ENCODE measurements around the gene RAB4B.
A peak's percentile ranks its signal among the peaks of the same experiment; 100 is the strongest.
"Not testable (repeated sequence)": the region's sequence is repeated elsewhere in the genome, so short reads cannot be mapped to it uniquely, and the experiment has no call there.

The RAB4B gene, protein sequence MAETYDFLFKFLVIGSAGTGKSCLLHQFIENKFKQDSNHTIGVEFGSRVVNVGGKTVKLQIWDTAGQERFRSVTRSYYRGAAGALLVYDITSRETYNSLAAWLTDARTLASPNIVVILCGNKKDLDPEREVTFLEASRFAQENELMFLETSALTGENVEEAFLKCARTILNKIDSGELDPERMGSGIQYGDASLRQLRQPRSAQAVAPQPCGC

DNA sequence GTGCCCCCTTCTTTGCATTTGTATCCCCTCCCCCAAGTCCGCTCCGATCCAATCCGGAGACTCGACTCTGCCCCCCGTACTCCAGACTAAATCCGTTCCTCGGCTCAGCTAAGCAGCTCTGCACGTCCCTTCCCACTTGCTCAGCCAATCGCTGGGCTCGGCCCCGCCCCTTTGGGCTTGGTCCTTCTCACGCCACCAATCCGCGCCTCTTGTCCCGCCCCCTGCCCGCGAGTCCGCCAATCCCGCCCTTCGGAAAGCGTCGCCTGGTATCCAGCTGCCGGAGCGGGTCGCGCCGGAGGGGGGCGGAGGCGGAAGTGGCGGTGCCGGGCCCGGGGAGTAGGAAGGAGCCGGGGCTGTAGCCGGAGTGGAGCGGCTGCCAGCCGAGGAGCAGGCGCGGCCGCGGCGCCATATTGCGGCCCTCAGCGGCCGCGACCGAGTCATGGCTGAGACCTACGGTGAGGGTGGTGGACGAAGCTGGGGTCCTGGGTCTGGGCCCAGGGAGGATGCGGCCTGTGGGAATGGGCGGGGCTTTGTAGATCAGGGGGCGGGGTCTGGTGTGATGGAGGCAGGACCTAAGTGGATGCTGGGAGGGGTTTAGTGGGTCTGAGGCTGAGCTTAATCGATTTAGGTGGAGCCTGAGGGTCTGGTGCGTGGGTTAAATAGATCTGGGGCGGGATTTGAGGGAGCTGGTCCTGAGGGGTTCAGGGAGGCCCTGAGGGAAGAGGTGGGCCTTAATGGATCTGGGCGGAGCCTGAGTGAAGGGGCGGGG lies at the start of gene RAB4B:
Gene RAB4B, plus strand, starts transcription at position 311 of the 769 bp plus-strand sequence. Its CDS starts 129 bp downstream, at position 440.
- DNase-seq, result peak; percentile 100

DNA sequence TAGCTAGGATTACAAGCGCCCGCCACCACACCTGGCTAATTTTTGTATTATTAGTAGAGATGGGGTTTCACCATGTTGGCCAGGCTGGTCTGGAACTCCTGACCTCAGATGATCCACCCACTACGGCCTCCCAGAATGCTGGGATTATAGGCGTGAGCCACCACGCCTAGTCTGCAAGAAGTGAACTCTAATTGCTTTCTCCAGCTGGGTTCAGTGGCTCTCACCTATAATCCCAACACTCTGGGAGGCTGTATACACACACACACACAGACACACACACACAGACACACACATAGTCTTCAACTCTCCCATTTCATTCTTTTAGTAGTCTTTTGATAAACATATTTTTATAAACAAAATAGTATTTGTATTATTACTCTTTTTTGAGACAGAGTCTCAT lies 48.0 kb upstream of the RAB4B start:
- not testable (repeated sequence) for DNase-seq

DNA sequence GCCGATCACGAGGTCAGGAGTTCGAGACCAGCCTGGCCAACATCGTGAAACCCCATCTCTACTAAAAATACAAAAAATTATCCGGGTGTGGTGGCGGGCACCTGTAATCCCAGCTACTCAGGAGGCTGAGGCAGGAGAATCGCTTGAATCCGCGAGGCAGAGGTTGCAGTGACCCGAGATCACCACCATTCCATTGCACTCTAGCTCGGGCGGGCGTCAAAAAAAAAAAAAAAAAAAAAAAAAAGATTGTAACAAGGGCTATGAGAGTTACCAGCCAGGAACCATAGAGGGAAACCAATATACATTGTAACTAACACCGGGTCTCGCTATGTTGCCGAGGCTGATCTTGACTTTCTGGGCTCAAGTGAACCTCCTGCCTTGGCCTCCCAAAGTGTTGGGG lies 45.7 kb upstream of the RAB4B start:
- not testable (repeated sequence) for DNase-seq

DNA sequence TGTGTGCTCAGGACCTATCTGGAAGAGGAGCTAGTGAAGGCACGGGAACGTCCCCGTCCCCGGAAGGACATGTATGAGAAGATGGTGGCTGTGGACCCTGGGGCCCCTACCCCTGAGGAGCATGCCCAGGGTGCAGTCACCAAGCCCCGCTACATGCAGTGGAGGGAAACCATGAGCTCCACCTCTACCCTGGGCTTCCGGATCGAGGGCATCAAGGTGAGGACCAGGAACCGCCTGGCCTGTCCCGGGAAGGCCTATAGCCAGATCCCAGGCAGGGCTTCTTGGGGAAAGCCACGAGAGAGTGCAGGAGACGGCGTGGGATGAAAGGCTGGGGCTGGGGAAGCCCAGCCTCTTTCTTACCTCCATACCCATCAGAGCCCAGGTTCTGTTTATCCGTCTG lies 44.9 kb upstream of the RAB4B start:
- DNase-seq, result no peak

DNA sequence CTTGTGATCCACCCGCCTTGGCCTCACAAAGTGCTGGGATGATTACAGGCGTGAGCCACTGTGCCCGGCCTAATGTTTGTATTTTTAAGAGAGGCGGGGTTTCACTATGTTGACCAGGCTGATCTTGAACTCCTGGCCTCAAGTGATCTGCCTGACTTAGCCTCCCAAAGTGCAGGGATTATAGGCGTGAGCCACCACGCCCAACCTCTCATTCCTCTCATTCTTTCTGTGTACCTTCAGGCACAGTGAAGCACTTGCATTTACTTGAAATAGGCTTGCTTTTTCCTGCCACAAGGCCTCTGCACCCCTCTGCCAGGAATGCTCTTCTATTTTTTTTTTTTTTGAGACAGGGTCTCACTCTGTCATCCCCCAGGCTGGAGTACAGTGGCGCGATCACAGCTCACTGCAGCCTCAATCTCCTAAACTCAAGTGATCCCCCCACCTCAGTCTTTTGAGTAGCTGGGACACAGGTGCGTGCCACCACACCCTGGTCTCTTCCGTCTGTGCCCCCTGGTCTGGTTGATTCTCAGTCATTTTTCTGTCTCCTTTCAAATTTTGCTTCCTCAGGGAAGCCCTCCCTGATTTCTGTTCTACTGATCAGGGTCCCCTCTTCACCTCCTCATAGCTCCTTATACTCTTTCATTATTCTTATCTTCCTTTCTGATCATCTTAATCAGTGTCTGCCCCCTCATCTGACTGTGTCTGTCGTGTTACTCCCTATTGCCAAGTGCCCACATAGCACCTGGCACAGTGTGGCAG lies 42.9 kb upstream of the RAB4B start:
- DNase-seq, result no peak

DNA sequence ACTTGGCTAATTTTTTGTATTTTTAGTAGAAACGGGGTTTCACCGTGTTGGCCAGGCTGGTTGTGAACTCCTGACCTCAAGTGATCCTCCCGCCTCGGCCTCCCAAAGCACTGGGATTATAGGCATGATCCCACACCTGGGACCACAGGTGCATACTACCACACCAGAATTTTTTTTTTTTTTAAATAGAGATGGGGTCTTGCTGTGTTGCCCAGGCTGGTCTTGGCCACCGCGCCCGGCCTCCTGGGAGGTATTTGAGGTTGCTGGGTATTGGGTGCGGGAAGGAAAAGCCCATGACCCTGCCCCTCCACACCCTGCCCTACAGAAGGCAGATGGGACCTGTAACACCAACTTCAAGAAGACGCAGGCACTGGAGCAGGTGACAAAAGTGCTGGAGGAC lies 41.4 kb upstream of the RAB4B start:
- DNase-seq, result no peak

DNA sequence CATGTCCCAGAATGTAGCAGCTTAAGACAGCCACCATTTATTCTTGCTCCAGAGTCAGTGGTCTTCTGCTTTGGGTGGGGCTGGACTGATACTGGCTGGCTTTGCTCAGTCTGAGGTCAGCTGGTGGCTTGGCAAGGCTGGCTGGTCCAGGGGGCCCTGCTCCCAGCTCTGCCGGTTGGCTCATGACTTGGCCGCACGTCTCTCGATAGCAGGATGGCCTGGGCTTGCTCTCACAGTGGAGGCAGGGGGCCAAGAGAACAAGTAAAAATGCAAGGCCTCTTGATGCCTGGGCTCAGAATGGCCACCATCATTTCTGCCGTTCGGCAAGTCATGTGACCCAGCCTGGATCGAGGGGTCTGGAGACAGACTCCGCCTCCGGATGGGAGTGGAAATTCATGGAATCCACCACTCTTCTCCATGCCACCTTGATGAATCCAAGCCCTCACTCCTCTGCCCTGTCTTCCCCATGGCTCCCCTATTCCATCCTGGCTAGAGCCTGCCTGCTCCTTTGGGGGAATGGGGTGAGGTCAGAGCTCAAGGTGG lies 40.9 kb upstream of the RAB4B start:
- DNase-seq, result no peak

DNA sequence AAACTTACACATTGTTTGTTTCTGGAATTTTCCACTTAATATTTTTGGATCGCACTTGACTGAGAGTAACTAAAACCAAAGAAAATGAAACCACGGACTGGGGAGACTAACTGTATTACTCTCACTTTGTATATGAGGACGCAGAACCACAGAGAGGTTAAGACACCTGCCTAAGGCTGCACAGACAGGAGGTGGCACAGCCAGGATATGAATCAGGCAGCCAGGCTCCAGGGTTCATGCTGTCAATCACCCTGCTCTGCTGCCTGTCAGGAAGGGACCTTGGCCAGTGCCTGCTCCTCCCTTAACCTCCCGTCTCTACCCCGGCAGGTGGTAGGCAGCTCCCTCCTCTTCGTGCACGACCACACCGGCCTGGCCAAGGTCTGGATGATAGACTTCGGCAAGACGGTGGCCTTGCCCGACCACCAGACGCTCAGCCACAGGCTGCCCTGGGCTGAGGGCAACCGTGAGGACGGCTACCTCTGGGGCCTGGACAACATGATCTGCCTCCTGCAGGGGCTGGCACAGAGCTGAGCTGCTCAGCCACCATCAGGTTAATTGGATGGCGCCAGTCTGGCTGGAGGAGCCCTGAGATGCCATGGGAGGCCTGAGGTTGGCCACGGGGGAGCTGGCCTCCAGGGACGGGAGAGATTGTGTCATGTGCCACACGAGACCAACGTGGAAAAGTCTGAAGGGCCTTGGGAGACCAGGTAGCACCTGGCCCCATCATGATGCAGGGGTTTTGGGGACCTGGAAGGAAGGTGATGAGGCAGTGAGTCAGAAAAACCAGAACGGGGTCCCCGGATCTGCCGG lies 38.8 kb upstream of the RAB4B start:
- no peak for DNase-seq

DNA sequence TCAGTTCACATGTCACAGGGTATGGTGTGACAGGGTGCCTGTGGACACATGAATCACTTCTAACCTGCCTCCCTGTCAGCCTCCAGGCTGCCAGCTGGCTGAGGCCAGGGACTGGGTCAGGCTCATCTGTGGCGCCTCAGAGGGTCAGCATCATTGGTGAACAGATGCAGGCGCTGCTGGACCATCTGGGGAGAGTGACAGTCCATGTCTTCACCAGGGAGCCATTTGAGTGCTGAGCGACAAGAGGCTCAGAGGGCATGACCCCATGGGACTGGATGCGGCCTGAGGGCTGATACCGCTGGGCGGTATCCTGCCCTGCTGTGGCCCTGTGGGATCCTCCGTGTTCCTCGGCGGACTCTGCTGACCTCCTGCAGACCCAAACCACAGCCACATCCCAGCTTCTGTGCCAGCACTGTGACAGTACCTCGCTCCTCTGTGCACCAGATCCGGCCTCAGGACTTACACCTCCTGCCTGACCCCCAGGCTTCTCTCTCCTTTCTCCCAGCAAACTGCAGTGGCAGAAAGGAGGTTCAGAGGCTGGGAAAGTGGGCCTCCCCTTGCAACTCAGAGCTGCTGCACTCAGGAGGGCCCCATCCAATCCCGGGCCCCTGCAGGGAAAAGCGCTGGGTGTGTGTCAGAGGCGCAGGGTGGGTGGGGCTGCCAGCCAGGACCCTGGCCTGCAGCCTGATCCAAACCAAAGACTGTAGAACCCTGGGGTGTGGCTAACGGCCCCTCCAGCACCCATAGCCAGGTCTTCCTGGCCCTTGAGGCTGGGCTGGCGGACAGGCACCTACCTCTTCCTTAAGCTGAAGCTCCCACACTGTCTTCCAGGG lies 38.0 kb upstream of the RAB4B start:
- no peak for DNase-seq

DNA sequence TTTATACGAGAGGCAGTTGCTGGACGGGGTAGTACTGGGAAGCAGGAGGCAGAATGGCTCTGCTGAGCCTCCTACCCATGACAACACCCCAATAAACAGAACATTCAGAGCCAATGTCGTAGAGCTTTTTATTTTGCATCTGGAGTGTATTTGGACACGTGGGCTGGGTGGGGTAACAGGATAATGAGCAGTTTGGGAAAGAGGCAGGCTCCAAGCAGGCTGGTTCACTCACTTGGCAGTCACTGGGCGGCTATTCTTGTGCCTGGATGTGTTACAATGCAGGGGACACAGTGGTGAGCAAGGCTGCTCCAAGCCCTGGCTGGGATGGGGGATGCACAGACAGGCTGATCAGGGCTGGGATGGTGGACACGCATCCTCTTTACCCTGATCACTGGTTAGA lies 37.3 kb upstream of the RAB4B start:
- no peak for DNase-seq

DNA sequence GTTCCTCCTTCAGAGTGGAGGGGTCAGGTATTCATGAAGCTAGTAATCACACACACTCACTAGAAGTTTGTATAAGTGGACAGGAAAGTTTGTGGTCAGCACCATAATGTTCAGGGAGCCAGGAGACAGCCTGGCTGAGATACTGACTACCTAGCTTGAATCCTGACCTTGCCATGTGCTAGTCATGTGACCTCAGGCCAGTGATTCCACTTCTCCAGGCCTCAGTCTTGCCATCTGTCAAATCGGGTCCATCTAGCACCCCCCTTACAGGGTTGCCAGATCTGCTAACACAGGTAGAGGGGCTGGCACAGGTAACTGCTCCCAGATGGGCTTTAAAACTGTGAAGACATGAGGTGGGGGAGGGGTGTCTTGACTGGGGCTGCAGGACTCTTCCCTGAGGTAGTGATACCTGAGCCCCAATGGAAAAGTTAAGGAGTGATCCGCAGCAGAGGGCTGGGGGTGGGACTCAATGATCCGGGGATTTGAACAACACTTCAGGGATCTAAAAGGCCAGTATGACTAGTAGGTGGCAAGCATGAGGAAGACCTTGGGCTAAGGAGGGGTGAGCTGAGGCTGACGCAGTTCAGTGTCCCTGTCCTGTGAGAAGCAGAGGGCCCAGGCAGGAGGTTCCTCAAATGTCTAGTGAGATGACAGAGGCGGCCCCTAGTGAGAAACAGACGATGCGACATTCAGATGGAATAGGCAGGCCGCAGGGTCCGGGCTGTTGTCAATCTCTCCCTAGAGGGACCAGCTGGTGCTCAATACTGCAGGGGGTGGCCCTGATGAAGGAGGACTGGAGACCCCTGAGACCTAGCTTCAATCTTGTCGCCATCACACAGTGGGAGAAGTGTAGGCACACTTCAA lies 36.3 kb upstream of the RAB4B start:
- no peak for DNase-seq

DNA sequence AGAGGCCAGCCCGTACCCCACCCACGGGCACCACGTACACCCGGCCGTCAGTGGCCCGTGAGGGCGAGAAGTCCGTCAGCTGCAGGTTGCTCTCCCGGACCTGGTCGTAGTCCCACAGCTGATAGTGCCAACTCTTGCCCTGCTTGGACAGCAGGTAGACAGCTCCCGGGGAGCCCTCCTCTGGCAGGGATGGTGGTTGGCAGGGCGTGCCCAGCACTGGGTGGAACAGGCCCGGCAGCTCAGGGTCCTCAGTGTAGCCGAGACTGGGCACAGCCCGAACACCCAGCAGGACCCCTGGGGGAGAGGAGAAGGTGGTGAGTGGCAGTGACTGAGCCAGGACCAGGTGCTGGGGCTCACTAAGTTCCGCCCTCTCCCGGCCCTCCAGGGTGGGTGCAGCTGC lies 35.6 kb upstream of the RAB4B start:
- peak; percentile 60 for DNase-seq

DNA sequence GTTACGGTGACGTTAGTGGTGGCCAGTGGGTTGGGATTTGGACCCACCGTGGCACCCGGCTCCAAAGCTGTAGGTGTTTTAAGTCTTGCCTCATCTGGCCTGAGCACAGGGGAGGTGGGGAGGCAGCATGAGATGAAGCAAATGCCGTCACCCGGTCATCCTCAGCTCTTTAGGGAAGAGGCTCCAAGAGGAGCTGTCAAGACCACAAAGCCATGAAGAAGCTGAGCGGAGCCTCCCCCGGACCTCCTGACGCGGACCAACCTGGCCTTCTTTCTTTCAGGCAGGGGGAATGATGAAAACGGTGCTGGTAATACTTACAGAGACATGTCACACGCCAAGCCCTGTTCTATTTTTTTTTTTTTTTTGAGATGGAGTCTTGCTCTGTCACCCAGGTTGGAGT lies 35.2 kb upstream of the RAB4B start:
- peak; percentile 51 for DNase-seq

DNA sequence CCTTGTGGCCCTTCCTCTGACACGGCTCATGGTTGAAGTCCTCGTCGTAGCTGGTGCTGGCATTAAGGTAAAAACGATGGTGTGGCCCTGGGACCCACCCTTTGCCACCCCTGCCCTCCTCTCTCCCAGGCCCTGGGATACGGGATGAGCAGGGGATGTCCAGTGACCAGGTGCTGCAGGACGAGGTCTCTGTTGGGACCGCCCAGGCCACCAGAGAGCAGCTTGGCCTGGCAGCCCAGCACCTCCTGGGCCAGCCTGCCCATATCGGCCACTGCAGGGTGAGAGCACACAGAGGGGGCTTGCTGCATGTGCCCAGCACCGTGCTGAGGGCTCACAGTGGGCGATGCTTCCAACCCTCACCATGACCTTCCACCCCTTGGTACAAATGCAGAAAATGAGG lies 34.1 kb upstream of the RAB4B start:
- no peak for DNase-seq

DNA sequence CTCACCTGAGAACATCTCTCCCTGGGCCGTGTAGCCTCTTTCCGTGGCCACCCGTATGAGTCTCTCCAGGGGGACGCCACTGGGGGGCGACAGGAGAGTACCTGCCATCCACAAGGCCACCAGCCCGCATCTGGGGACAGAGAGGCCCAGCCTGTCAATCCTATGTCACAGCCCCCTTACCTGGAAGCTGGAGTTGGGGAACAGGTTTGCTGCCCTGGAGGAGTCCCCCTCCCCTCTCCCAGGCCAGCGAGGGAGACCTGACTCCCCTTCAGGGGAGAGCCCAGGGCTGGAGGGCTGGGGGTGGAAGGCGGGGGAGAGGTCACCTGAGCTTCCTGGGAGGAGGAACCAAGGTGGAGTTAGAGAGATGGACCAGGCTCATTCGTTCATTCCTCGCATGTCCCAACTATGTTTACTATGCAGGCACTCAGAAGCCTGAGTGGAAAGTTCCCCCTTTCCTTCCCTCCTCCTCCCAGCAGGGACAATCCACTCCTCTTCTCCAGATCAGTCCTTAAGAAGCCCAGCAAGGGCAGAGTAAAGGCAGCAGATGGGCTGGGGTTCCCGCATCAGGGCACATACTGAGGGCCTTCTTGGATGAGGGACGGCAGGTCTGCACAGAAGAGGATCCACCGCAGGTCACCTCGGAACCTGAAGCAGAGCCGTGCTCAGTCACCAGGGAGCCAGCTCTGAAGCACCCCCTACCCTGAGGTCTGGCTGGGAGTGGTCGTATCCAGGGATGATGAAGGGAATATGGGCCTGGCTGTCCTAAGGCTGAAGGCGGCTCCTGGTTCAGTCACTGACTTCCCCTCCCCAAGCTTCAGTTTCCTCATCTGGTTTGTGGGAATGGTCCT lies 33.3 kb upstream of the RAB4B start:
- no peak for DNase-seq

DNA sequence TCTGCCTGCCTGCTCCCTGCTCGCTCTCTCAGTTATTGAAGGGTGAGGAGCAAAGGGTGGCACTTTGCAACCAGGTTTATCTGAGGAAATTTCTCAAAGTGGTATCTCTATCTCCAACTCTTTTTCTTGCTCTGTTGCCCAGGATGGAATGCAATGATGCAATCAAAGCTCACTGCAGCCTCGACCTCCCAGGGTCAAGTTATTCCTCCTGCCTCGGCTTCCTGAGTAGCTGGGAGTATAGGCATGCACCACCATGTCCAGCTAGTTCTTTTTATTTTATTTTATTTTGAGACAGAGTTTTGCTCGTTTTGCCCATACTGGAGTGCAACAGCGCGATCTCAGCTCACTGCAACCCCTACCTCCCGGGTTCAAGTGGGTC lies 32.7 kb upstream of the RAB4B start:
- no peak for DNase-seq

DNA sequence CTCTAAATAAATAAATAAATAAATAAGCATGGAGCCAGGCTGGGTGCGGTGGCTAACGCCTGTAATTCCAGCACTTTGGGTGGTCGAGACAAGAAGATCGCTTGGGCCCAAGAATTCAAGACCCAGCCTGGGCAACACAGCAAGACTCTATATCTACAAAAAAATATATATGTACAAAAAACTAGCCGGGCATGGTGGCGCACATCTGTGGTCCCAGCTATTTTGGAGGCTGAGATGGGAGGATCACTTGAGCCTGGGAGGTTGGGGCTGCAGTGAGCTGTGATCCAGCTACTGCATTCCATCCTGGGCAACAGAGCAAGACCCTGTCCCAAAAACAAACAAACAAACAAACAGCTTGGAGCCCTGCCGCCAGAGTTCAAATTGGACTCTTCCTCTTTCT lies 30.5 kb upstream of the RAB4B start:
- no peak for DNase-seq

DNA sequence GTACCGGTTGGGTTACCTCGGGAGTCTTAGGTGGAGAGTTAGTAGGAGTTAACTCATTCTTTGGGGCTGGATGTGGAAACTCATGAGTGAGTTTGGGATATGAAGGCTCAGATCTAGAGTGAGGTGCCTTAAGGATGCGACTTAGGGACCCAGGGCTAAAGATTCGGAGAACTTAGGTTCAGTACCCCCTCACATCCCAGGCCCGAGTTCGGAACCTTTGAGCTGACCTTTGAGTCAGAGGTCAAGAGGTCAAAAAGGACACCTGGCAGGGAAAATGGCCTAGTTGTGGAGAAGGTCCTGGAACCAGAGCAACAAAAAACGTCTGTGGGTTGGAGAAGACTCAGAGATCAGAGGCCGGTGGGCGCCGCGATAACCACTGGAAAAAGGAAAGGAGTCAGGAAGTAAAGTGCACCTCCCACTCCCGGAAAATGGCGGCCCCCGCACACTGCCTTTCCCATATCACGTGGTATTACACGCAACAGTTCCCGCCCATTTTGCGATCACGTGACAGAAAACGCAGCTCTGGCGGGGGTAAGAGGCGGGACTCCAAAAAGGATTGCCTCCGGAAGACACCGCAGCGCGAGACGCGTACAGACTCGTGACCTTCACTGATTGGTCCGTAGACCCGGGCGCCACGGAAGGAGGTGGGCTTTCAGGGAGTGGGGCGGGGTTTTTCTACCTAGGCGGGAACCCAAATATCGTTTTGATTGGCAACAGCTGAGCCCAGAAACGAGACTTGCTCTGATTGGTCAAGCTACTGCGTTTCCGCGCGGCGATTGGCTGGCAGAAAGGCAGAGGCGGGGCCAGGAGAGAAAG lies 27.8 kb upstream of the RAB4B start, which contains the start of gene ACTMAP:
Gene ACTMAP, minus strand, starts transcription at position 420 of the 816 bp plus-strand sequence. CDS start 674 bp downstream, outside the sequence.
- peak; percentile 99 for DNase-seq
